SK-N-MC (cell line): Measurements from ENCODE around the gene IGF2BP2.

Experiments used
- EZH2 ChIP-seq: fragments of 200-600 bp; sonication (generic); IDR thresholded peaks from one replicate; pipeline ENCODE4 v1.6.1; 2017; ENCODE audit warnings: antibody characterized with exemption
- POLR2AphosphoS5 ChIP-seq: IDR thresholded peaks from 2 replicates; pipeline ENCODE4 v1.6.1; 2012; ENCODE audit warnings: mild to moderate bottlenecking, low read depth, low read length, borderline replicate concordance

- TF ChIP-seq POLR2AphosphoS5 (no peak), EZH2 (no peak)
Measured at GRCh38 chr3:185786956-185787877, 37.6 kb downstream of the IGF2BP2 start.
